CD4-positive, alpha-beta T cell treated with Interleukin-6 for 4 hours (primary cell): ENCODE results near the gene PALS2.

Experiments
- DNase-seq: peaks from one replicate; pipeline ENCODE4 v3.0.0-alpha.2; 2020; ENCODE audit warnings: mixed read lengths

The PALS2 gene

GRCh38 chr7:24572997-24573553 is at the start of gene PALS2:
Gene PALS2 (plus strand): TSS chr7:24573452. CDS start chr7:24623668, 50,216 bp downstream.
- DNase-seq = peak; percentile 86

- DNase-seq = no peak
Measured at GRCh38 chr7:24531255-24531654, 42.0 kb upstream of the PALS2 start.

- no peak for DNase-seq
Measured at GRCh38 chr7:24536682-24537081, 36.6 kb upstream of the PALS2 start.

GRCh38 chr7:24540956-24541355 is 32.3 kb upstream of the PALS2 start:
- DNase-seq = no peak

- no peak for DNase-seq
Measured at GRCh38 chr7:24545215-24545614, 28.0 kb upstream of the PALS2 start.

DNA sequence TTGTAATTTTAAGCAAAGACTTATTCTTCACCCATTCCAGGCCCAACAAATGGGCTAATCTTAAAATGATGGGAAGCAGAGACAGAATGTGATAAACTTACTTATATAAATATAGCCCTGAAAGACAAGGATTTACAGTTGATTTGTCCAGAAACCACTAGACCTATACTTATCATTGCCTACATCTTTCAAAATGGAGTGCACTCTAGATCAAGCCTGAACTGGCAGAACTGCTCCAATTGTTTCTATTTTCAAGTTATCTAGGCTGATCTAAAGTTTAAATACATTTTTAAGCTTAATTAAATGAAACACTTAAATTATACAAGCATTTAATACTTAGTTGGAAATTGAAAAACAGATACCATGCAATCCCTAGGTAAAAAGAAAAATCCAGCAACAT is 24.9 kb upstream of the PALS2 start:
- DNase-seq = no peak

GRCh38 chr7:24549991-24550390 is 23.3 kb upstream of the PALS2 start:
- no peak for DNase-seq

- DNase-seq = no peak
Measured at GRCh38 chr7:24555184-24555583, 18.1 kb upstream of the PALS2 start.

GRCh38 chr7:24555719-24556118 is 17.5 kb upstream of the PALS2 start:
- DNase-seq = no peak

DNA sequence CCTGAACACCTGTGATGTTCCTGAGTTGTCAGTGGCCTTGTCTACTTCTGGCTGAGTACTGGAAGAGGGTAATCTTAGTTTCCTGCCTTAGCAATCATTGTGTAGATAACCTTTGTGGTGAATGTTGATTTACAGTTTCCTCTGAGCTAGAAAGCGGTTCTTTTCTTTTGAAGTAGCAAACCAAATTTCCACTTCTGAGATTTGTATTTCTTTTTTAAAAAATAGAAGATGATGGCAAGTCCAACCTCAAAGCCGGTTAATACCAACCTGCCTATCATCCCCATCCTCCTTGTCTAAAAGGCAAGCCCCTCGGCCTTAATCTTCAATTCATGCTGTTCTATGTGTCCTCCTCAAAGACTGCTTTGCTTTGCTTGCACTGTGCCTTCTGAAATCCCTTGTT is 12.5 kb upstream of the PALS2 start:
- no peak for DNase-seq

DNA sequence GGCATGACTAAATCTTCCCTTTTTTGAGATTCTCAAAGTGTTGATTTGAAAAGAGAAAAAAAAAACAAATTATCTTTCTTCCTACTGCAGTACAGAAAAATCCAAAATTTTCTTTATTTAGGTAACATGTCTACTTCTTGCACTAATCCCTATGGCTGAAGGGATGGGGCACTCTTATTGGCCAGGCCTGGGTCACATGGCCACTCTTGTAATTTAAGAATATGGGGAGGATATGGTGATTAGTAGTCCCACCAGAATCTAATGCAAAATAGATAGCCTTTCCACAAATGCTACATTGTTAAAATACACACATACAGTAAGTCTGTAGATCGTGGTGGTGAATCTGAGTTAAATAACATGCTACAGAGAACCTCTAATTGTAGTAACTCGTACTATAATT is 7.0 kb upstream of the PALS2 start:
- DNase-seq = no peak

GRCh38 chr7:24570983-24571382 is 2.3 kb upstream of the PALS2 start:
- DNase-seq = no peak

GRCh38 chr7:24572016-24572392 is 1.2 kb upstream of the PALS2 start:
- DNase-seq = no peak

DNA sequence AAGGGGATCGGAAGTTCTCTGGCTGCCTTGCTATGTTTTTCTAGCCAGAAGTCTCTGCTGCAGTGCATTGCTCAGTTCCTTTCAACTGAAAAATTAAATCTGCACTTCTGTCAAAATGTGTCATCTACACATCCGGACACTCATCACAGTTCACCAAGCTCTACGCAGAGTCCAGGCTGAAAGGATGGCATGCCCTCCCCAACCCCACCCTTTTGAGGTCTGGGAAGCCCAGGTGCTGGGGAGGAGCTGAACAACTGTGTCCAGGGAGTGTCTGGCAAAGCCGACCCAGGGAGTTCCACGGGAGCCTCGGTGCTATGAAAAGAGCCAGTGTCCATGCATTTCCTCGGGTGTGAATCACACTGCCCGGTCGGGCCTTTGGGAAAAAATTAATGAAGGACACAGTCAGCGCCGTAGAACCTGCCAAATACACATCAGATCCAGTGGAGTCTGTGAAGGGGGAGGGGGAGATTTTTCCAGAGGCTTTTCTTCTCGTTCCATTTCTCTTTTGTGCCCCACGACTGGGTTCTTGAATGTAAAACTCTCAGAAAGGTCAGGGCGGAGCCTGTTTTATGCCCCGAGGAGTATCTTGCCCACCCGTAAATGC is 757 bp upstream of the PALS2 start:
- DNase-seq = peak; percentile 50

DNA sequence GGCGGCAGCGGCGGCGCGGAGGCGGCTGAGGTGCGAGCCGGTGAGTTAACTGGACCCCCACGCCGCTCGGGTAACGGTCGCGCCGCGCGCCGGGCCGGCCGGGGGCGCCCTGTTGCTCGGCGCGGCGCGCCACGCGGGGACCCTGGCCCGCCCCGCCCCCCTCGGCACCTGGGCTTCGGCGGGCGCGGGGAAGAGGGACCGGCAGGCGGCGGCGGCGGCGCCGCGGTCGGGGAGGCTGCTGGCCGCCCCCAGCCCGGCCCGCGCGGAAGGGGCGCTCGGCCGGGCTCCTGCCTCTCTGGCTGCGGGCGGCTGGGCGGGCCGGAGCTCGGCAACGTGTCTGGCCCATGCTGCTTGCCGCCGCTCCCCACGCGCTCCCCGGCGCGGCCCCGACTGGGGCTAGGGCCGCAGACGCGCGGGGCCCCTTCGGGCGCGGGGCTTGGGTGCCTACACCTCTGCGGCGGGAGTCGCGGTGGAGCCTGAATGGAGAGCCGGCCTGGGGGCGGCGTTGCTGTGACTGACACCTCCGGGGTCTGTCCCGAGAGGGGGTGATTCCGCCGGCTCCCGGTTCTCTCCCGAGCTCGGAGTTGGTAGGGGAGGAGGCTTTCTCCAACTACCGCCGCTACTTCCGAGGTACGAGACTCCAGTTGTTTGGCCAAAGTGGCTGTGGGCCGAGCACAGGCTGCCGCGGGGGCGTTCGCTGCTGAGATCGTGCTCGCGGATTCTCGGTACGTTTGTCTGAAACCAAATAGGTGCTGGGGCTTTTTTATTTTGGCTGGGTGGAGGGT is 494 bp downstream of the PALS2 start:
- peak; percentile 61 for DNase-seq

DNA sequence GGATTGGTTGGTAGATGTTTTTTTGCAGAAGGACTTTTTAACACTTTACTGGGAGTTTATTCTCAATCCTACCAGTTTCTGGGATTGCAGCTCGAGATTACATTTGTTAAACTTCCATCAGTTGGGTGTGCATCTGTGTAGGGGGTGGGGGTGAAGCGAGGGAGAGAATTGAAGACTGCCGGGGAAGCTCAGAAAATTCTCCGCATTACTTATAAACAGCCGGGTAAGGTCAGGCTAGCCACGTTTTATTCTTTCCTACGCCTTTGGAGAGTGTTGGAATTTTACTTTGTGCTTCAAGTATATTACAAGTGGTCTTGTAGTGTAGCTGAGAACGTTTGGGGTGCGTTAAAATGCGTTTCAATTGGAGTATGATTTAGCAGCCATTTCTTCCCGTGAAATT is 1.1 kb downstream of the PALS2 start:
- DNase-seq = no peak

DNA sequence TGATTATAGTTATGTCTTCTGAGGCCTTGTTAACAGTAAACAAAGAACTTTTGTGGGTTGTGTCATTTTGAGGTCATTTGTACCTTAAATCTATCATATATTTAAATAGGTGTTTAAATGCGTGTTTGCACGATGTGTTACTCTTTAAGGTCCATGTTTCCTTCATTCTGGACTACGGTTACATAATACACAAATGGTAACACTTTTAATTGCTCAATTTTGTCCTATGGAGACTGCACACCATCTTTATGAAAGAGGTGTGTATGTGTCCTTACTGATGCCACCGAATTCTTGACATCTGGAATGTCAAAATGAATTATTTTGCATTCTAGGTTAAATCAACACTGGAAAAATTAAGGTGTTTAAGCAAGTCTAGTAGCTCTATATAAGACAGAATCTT is 1.7 kb downstream of the PALS2 start:
- no peak for DNase-seq

- DNase-seq = peak; percentile 6
Measured at GRCh38 chr7:24576171-24577025, 3.1 kb downstream of the PALS2 start.

- no peak for DNase-seq
Measured at GRCh38 chr7:24578052-24578451, 4.8 kb downstream of the PALS2 start.

- no peak for DNase-seq
Measured at GRCh38 chr7:24580283-24580946, 7.2 kb downstream of the PALS2 start.

DNA sequence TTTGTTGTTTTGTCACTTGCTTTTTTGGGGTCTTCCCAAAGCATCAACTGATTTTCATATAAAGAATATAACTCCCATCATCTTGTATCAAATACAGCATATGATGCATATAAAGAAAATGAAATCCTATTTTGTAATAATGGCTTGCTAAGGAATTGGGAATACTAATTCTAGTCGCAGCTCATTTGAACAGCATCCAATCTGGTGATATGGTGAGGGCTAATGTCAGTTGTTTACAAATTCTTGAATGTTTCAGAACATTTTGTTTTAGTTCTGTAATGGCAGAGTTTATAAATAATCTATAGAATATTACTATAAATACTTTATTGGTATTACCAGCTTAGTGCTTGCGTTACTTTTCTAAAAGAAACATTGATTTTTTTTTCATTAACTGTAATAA is 8.9 kb downstream of the PALS2 start:
- DNase-seq = no peak

DNA sequence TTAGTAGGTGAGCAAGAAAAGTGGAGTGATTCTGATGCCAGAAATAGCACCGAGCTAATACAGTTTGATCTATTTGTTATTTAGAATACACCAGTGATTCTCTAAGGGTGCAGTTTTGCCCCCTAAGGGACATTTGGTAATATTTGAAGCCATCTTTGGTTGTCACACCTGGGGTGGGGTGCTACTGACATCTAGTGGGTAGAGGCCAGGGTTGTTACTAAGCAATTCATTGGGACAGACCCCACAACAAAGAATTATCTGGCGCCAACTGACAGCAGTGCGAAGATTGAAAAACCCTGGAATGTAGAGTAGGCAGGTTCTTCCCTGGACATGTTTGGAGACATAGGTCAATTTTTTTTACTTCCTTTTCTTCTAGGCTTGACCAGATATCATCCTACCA is 14.6 kb downstream of the PALS2 start:
- peak; percentile 69 for DNase-seq

DNA sequence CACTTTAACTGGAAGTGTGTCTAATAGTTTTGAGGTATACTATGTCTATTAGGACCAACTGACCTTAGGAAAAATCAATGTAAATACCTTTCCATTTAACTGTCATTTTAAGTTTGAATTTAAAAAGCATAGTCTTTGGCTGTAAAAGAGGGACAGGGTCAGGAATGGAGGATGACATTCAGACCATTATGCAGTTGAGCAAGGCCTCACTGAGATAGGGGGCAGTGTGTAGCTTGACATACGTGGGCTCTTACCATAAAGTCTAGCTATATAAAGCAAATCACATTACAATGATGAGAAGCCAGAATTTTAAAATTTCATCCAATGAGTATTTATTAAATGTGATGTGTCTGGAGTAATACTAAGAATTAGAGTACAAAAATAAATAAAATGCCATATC is 17.9 kb downstream of the PALS2 start:
- no peak for DNase-seq
